ENCODE results near the gene CERK.

- TF ChIP-seq EZH2 (IDR thresholded peaks at IDR 0.05; ENCODE audit: borderline replicate concordance, low read depth, low read length) (no peak), ZNF436 (CRISPR knock-in tag; IDR thresholded peaks at IDR 0.05) (no peak), CHD2 (IDR thresholded peaks at IDR 0.05; ENCODE audit: low read depth, low read length) (no peak), NR4A1 (CRISPR knock-in tag; IDR thresholded peaks at IDR 0.05) (no peak), NR4A1 (tag; IDR thresholded peaks at IDR 0.05) (no peak), RBM34 (IDR thresholded peaks at IDR 0.05; ENCODE audit: borderline replicate concordance, insufficient read depth, low read length) (no peak), CREB3L1 (IDR thresholded peaks at IDR 0.05; ENCODE audit: borderline replicate concordance, low read depth) (no peak), ZNF766 (CRISPR knock-in tag; conservative IDR thresholded peaks at IDR 0.05) (no peak), ARNT (IDR thresholded peaks at IDR 0.05) (no peak), CREB1 (IDR thresholded peaks at IDR 0.05) (no peak), CREB1 (CRISPR knock-in tag; IDR thresholded peaks at IDR 0.05) (no peak), MEF2A (IDR thresholded peaks at IDR 0.05; ENCODE audit: control insufficient read depth, low read depth, low read length) (no peak), E2F5 (CRISPR knock-in tag; IDR thresholded peaks at IDR 0.05) (no peak)
These were observed 20.1 kb upstream of the CERK start for GRCh38 chr22:46758121-46758520.
